ENCODE data around the gene AUTS2. TPM values are rescaled to one million over a fixed set of nuclear protein-coding genes. Genes with fewer than 3 reads are reported as not detected.

Gene AUTS2
- polyA plus RNA-seq, 5 donors: 85.0 to 114 (median 97.6) TPM

GRCh38 chr7:69599286-69599954 is 1.1 kb downstream of the AUTS2 start:
- DNase-seq: peak in 1 of 2 donors; percentile 44

- peak in 1 of 2 donors; percentile 31 for DNase-seq
Observed at GRCh38 chr7:69599955-69600709, 1.9 kb downstream of the AUTS2 start.

- no peak for DNase-seq
Observed at GRCh38 chr7:69600710-69601519, 2.6 kb downstream of the AUTS2 start.

- no peak for DNase-seq
Observed at GRCh38 chr7:69602522-69602921, 4.2 kb downstream of the AUTS2 start.

- no peak for DNase-seq
Observed at GRCh38 chr7:69603351-69603750, 5.1 kb downstream of the AUTS2 start.

- DNase-seq: no peak
Observed at GRCh38 chr7:69603937-69604494, 5.7 kb downstream of the AUTS2 start.

- no peak for DNase-seq
Observed at GRCh38 chr7:69605070-69605469, 6.8 kb downstream of the AUTS2 start.

GRCh38 chr7:69605546-69605945 is 7.3 kb downstream of the AUTS2 start:
- no peak for DNase-seq

- DNase-seq: no peak
Observed at GRCh38 chr7:69608049-69608448, 9.8 kb downstream of the AUTS2 start.

- DNase-seq: no peak
Observed at GRCh38 chr7:69608878-69609277, 10.6 kb downstream of the AUTS2 start.

- DNase-seq: no peak
Observed at GRCh38 chr7:69609541-69610373, 11.5 kb downstream of the AUTS2 start.

GRCh38 chr7:69610374-69611084 is 12.3 kb downstream of the AUTS2 start:
- no peak for DNase-seq

- no peak for DNase-seq
Observed at GRCh38 chr7:69612981-69613380, 14.7 kb downstream of the AUTS2 start.

GRCh38 chr7:69613846-69614245 is 15.6 kb downstream of the AUTS2 start:
- DNase-seq: no peak

- no peak for DNase-seq
Observed at GRCh38 chr7:69615685-69616084, 17.4 kb downstream of the AUTS2 start.

GRCh38 chr7:69617364-69617763 is 19.1 kb downstream of the AUTS2 start:
- DNase-seq: no peak

GRCh38 chr7:69619054-69619453 is 20.8 kb downstream of the AUTS2 start:
- no peak for DNase-seq

- DNase-seq: no peak
Observed at GRCh38 chr7:69619635-69620034, 21.4 kb downstream of the AUTS2 start.

GRCh38 chr7:69620063-69620462 is 21.8 kb downstream of the AUTS2 start:
- no peak for DNase-seq

- DNase-seq: no peak
Observed at GRCh38 chr7:69620650-69621049, 22.4 kb downstream of the AUTS2 start.
